Esophagus (tissue), 2 donors: Measurements from ENCODE around the gene TAF1L. TPM values are rescaled to one million over a fixed set of nuclear protein-coding genes. Genes with fewer than 3 reads are reported as not detected.
A peak's percentile ranks its signal among the peaks of the same experiment; 100 is the strongest.
"Not testable (repeated sequence)": the region's sequence is repeated elsewhere in the genome, so short reads cannot be mapped to it uniquely, and the experiment has no call there.

Experiments
- H3K27ac ChIP-seq, 2 donors: one replicate each; pipeline ENCODE4 v1.5.1; 2013; ENCODE audit warnings: low read depth in 2 of 2, mild to moderate bottlenecking in 2 of 2, inconsistent platforms in 1 of 2, low read length in 1 of 2, moderate library complexity in 1 of 2
- H3K27me3 ChIP-seq, 2 donors: one replicate each; pipeline ENCODE4 v1.6.1; 2013; ENCODE audit warnings: low read length in 2 of 2, control low read depth in 1 of 2, mild to moderate bottlenecking in 1 of 2; ENCODE audit not compliant: insufficient read depth in 2 of 2, control insufficient read depth in 1 of 2
- H3K36me3 ChIP-seq, 2 donors: one replicate each; pipeline ENCODE4 v1.6.1; 2013; ENCODE audit warnings: low read length in 1 of 2; ENCODE audit not compliant: control insufficient read depth in 2 of 2, insufficient read depth in 2 of 2
- H3K4me1 ChIP-seq, 2 donors: one replicate each; pipeline ENCODE4 v1.6.1; 2013; ENCODE audit warnings: low read length in 1 of 2; ENCODE audit not compliant: control insufficient read depth in 2 of 2, insufficient read depth in 2 of 2
- H3K4me3 ChIP-seq, 2 donors: one replicate each; pipeline ENCODE4 v1.5.1; 2013; ENCODE audit warnings: low read length in 2 of 2, mild to moderate bottlenecking in 2 of 2, low read depth in 1 of 2, moderate library complexity in 1 of 2
- H3K9me3 ChIP-seq, 2 donors: one replicate each; pipeline ENCODE4 v1.6.1; 2013; ENCODE audit warnings: mild to moderate bottlenecking in 2 of 2, low read depth in 1 of 2, low read length in 1 of 2, moderate library complexity in 1 of 2; ENCODE audit not compliant: control insufficient read depth in 2 of 2, insufficient read depth in 1 of 2
- WGBS, 2 donors: extraction: QIAGEN DNeasy Blood & Tissue Kit; methylation state at CpG; one replicate each; pipeline ENCODE4 v1.1.7; 2013; 5-methylcytosine and 5-hydroxymethylcytosine counted together
- polyA plus RNA-seq, 2 donors: library from polyadenylated mRNA; stranded (reverse); fragments of 200-250 nt; gene quantifications; one replicate each; pipeline ENCODE4 v1.2.3, GENCODE V29; 2013
- donor health status: healthy with polysubstance abuse.
- donor health status: Bipolar disorder and iron deficiency.

The TAF1L gene
- polyA plus RNA-seq, 2 donors, result not detected

- not testable (repeated sequence) for H3K9me3 ChIP-seq, H3K27me3 ChIP-seq, H3K4me1 ChIP-seq, H3K27ac ChIP-seq, H3K36me3 ChIP-seq, H3K4me3 ChIP-seq
- WGBS, 2 donors, result 72 to 74% methylated on average over 5 of the region's 5 CpGs
Observed at GRCh38 chr9:32633151-32633550, 2.3 kb downstream of the TAF1L start.

DNA sequence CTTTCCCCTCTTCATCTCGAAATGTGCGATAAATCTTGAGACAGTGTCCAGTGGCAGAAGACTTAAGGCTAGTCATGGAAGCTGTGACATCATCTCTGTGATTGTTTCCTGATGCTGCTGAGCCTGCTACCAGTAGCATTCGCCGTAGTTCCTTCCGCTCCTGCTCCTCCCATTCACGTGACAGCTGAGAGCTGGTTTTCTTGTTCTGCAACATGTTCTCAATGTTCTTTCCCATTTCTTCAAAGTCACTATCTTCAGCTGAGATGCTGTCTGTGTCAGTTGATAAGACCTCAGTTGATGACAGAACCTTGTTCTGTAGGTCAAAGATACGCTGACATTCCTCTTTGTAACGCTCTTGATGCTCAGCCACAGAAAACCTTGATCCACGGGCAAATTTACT is 3.5 kb downstream of the TAF1L start:
- no peak overlapping the region for H3K27ac ChIP-seq
- WGBS, 2 donors, result 78 to 82% methylated on average over 9 of the region's 9 CpGs
- peaks cover 0 to 3% of the 10 kb centered on the region in 2 donors for H3K9me3 ChIP-seq
- H3K36me3 ChIP-seq, result no peaks in the 10 kb centered on the region
- H3K4me3 ChIP-seq, result no peak overlapping the region
- no peaks in the 10 kb centered on the region for H3K27me3 ChIP-seq
- H3K4me1 ChIP-seq, result no peaks in the 10 kb centered on the region

DNA sequence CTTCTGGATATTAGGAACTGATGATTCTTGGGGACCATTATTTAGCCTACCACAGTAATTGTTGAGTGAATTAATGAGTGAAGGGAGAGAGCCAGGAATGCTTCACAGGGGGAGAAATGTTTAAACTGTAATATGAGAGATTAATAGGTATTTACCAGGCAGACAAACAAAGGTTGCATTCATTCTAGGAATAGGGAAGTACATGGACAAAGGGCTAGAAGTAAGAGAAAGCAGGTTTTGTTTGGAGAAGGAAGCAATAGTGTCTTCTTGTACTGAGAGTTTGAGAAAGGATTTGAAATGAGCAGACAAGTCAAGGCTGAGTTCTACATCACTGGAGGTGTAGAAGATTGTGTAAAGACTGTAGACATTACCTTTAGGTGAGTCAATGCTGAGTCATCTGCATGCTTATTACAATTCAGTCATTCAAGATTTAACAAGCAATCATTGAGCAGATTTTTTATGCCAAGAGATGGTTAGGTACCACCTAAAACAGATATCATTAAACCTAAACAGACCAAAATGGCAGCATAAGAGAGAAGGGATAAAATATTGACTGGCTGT is 8.0 kb downstream of the TAF1L start:
- Histone ChIP-seq H3K9me3 (peaks cover 0 to 3% of the 10 kb centered on the region in 2 donors), H3K4me3 (no peak overlapping the region), H3K27ac (no peak overlapping the region), H3K36me3 (no peaks in the 10 kb centered on the region), H3K4me1 (no peaks in the 10 kb centered on the region), H3K27me3 (no peaks in the 10 kb centered on the region)

GRCh38 chr9:32625320-32625719 is 10.1 kb downstream of the TAF1L start:
- H3K9me3 ChIP-seq, result no peaks in the 10 kb centered on the region
- H3K4me1 ChIP-seq, result no peaks in the 10 kb centered on the region
- no peak overlapping the region for H3K27ac ChIP-seq
- no peaks in the 10 kb centered on the region for H3K36me3 ChIP-seq
- H3K27me3 ChIP-seq, result no peaks in the 10 kb centered on the region
- no peak overlapping the region for H3K4me3 ChIP-seq
- WGBS, 2 donors, result 85 to 89% methylated on average over 2 of the region's 2 CpGs

- Histone ChIP-seq H3K4me1 (no peaks in the 10 kb centered on the region), H3K9me3 (no peaks in the 10 kb centered on the region), H3K36me3 (no peaks in the 10 kb centered on the region), H3K27me3 (no peaks in the 10 kb centered on the region), H3K27ac (no peak overlapping the region), H3K4me3 (no peak overlapping the region)
- 56 to 66% methylated on average over 1 of the region's 1 CpG for WGBS, 2 donors
Observed at GRCh38 chr9:32622948-32623347, 12.5 kb downstream of the TAF1L start.

DNA sequence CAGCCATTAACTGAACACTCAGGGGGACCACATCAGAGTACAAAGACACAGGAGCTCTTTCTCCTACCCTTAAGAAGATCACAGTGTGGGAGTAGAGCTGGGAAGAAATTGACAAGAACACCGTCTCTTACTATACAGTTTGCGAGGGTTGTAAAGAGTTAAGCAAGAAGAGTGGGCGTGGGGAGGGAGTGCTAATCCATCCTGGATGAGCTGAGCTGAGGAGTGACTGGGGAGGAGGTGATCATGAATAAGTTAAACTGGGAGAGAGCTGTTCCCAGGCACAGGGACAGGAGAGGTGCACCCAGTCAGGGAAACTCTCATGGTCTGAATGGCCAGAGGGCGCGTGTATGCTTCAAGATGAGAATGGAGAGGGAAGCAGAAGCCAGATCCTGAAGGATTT is 17.2 kb downstream of the TAF1L start:
- Histone ChIP-seq H3K4me1 (no peaks in the 10 kb centered on the region), H3K27ac (no peak overlapping the region), H3K27me3 (no peaks in the 10 kb centered on the region), H3K4me3 (no peak overlapping the region), H3K36me3 (no peaks in the 10 kb centered on the region), H3K9me3 (no peaks in the 10 kb centered on the region)
- WGBS, 2 donors, result 73 to 74% methylated on average over 5 of the region's 5 CpGs

DNA sequence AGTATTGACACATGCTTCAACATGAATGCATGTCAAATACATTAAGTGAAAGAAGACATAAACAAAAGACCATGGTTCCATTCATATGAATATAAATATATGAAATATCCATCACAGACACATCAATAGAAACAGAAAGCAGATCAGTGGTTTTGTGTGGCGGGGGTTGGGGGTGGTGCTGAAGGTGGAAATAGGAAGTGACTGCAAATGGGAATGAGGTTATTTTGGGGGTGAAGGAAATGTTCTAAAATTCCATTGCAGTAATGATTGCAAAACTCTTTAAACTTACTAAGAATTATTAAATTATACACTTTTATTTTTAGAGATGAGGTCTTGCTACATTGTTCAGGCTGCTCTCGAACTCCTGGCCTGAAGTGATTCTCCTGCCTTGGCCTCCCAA is 28.7 kb downstream of the TAF1L start:
- H3K36me3 ChIP-seq, result no peaks in the 10 kb centered on the region
- WGBS, 2 donors, result 62 to 79% methylated on average over 2 of the region's 2 CpGs
- no peaks in the 10 kb centered on the region for H3K27me3 ChIP-seq

GRCh38 chr9:32603914-32604852 is 31.3 kb downstream of the TAF1L start:
- no peaks in the 10 kb centered on the region for H3K9me3 ChIP-seq
- H3K36me3 ChIP-seq, result no peaks in the 10 kb centered on the region
- H3K4me1 ChIP-seq, result no peaks in the 10 kb centered on the region
- 54 to 57% methylated on average over 12 of the region's 12 CpGs for WGBS, 2 donors
- H3K4me3 ChIP-seq, result no peak overlapping the region
- H3K27me3 ChIP-seq, result no peaks in the 10 kb centered on the region
- peak overlapping the region in 1 of 2 donors; percentile 27 for H3K27ac ChIP-seq

More for the DNA sequence above, 28.7 kb downstream of the TAF1L start:
- Histone ChIP-seq H3K4me3 (no peak overlapping the region), H3K27ac (no peak overlapping the region), H3K4me1 (no peaks in the 10 kb centered on the region), H3K9me3 (no peaks in the 10 kb centered on the region)

GRCh38 chr9:32599021-32599420 is 36.4 kb downstream of the TAF1L start:
- not testable (repeated sequence) for H3K36me3 ChIP-seq, H3K4me1 ChIP-seq, H3K27ac ChIP-seq, H3K27me3 ChIP-seq, H3K4me3 ChIP-seq, H3K9me3 ChIP-seq
- 66 to 69% methylated on average over 3 of the region's 3 CpGs for WGBS, 2 donors

DNA sequence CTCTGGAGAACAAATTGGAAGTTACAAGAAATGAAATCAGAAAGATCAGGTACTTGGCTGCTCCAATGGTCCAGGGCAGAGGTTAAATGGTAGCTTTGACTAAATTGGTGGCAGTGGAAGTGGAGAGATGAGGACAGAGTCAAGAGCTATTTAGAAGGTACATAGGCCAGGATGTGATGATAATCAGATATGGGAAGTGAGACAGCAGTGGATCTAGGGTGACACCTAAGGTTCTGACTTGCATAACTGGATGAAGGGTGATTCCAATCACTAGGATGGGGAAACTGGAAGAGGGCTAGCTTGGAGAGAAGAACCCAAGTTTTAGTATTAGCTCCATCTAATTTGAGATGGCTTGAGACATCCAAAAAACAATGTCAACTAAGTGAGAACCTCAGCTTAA is 38.5 kb downstream of the TAF1L start:
- Histone ChIP-seq H3K9me3 (no peaks in the 10 kb centered on the region), H3K36me3 (no peaks in the 10 kb centered on the region), H3K4me3 (no peak overlapping the region), H3K27ac (no peak overlapping the region), H3K27me3 (no peaks in the 10 kb centered on the region), H3K4me1 (no peaks in the 10 kb centered on the region)
